AG04450 (cell line): ENCODE data around the gene TJP2. TPM values are rescaled to one million over a fixed set of nuclear protein-coding genes. Genes with fewer than 3 reads are reported as not detected.

Experiments
- CTCF ChIA-PET: fragments of 300-600, 350-600 bp; formaldehyde crosslinking; extraction: SDS; loops from one replicate; lab custom pipeline; 2022; ENCODE audit warnings: antibody characterized with exemption, inconsistent platforms; lab: Charles Lee
- POLR2A ChIA-PET: fragments of 350-600 bp; formaldehyde crosslinking; extraction: SDS; loops from one replicate; lab custom pipeline; 2021; ENCODE audit warnings: antibody characterized with exemption, inconsistent platforms; lab: Yijun Ruan, JAX
- DNase-seq: peaks from one replicate; pipeline ENCODE4 v3.0.0-alpha.2; 2011; ENCODE audit warnings: low read depth, low spot score
- H3K27ac ChIP-seq: one replicate; pipeline ENCODE4 v1.5.1; 2012; ENCODE audit warnings: low read depth, low read length, control low read depth
- H3K27me3 ChIP-seq: one replicate; pipeline ENCODE4 v1.6.0; 2012; ENCODE audit warnings: low read length; ENCODE audit not compliant: control insufficient read depth, insufficient read depth
- H3K4me3 ChIP-seq: 2 replicates; pipeline ENCODE4 v1.5.1; 2011; ENCODE audit warnings: mild to moderate bottlenecking, low read depth, low read length, control low read depth
- H3K9me3 ChIP-seq: 2 replicates; pipeline ENCODE4 v1.5.1; 2012; ENCODE audit warnings: low read length; ENCODE audit not compliant: control insufficient read depth, insufficient read depth
- polyA plus RNA-seq: library from polyadenylated mRNA; depleted of rRNA; stranded (reverse); fragments of >200 nt; gene quantifications from 2 replicates; pipeline ENCODE4 v1.2.3, GENCODE V29; 2011
- TF ChIP-seq, protein P1 (sequence below): IDR thresholded peaks from 2 replicates; pipeline ENCODE4 v1.5.1; 2011; ENCODE audit warnings: low read depth, low read length, control low read depth, inconsistent platforms

The TJP2 gene
- polyA plus RNA-seq, 1 experiment = 50.0 TPM

DNA sequence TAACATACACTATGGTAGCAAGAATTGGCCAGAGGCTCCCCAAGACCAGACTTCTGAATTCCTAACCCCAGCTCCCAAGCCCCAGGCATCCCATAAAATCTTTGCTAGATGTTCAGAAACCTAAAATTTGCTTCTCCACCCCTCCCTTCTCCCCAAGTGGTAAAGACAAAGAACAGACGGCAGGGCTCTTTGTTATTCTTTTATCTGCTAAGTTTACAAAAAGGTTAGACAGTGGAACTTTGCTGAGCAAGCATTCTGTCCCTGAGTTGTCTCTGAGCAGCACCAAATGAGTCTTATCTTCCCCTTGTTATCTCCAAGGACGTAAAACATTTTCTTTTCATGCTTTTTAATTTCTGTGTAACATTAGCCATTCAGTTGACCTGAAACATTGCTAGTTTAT lies 30.2 kb downstream of the TJP2 start:
- CTCF ChIA-PET = interaction anchor here (1.1 to 4.8 kb wide), 4 partner anchors 12 to 205 kb away, joined by 3 to 61 read pairs (median 11); no protein-coding TSS in a partner anchor
- Histone ChIP-seq H3K27ac (no peak overlapping the region), H3K27me3 (no peaks in the 10 kb centered on the region), H3K9me3 (no peaks in the 10 kb centered on the region), H3K4me3 (no peak overlapping the region; the same call in 1 of the 2 replicates)
- DNase-seq = no peak
- TF ChIP-seq, protein P1, sequence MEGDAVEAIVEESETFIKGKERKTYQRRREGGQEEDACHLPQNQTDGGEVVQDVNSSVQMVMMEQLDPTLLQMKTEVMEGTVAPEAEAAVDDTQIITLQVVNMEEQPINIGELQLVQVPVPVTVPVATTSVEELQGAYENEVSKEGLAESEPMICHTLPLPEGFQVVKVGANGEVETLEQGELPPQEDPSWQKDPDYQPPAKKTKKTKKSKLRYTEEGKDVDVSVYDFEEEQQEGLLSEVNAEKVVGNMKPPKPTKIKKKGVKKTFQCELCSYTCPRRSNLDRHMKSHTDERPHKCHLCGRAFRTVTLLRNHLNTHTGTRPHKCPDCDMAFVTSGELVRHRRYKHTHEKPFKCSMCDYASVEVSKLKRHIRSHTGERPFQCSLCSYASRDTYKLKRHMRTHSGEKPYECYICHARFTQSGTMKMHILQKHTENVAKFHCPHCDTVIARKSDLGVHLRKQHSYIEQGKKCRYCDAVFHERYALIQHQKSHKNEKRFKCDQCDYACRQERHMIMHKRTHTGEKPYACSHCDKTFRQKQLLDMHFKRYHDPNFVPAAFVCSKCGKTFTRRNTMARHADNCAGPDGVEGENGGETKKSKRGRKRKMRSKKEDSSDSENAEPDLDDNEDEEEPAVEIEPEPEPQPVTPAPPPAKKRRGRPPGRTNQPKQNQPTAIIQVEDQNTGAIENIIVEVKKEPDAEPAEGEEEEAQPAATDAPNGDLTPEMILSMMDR = no peak
- POLR2A ChIA-PET = no interaction called here

DNA sequence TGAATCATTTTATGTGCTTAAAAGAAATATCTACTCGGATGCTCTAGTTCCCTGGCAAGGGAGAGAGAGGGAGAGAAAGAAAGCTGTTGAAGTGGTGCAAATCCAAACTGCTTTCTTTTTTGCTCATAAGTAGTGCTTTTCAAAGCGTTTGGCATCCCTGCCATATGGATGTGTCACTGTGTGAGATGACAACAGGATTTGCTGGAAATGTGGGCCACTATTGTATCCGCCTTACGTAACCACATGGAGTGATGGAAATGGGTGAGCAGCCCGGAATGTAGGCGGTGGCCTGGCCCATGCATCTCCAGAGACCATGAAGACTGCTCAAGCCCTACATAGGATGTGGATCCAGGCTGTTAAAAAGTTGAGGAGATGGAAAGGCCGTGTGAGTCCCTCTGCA lies 30.8 kb downstream of the TJP2 start:
- Histone ChIP-seq H3K27ac (no peak overlapping the region), H3K27me3 (no peaks in the 10 kb centered on the region), H3K4me3 (peak overlapping the region; percentile 18; the same call in 1 of the 2 replicates), H3K9me3 (no peaks in the 10 kb centered on the region)
- TF ChIP-seq, protein P1 = no peak
- POLR2A ChIA-PET = interaction anchor here (0.7 kb wide), 1 partner anchor 24 kb away, joined by 3 read pairs; no protein-coding TSS in a partner anchor
- DNase-seq = no peak
- CTCF ChIA-PET = interaction anchor here (1.1 to 4.8 kb wide), 5 partner anchors 10 to 205 kb away, joined by 3 to 61 read pairs (median 8); no protein-coding TSS in a partner anchor

DNA sequence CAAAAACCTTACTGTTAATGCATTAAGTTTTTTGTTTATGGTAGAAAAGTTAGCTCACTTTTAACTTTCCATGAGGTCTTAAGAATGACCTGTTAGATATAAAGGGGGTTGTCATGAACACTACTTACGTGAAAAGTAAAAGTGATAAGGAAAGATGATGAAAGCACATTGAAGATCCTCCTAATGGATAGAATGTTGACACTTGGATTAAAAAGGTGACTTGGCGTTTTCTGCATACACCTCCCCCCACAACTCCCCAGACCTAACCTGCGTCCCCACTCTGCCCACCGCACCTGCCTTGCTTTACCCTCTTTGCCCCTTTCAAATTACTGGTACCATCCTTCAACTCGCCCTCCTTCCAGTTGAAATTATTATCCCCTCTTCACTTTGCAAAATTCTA lies 32.0 kb downstream of the TJP2 start:
- H3K27ac ChIP-seq = no peak overlapping the region
- no peaks in the 10 kb centered on the region for H3K9me3 ChIP-seq
- no peak overlapping the region for H3K4me3 ChIP-seq
- TF ChIP-seq, protein P1 = no peak
- POLR2A ChIA-PET = interaction anchor here (0.6 kb wide), 1 partner anchor 770 kb away, joined by 5 read pairs; no protein-coding TSS in a partner anchor
- CTCF ChIA-PET = interaction anchor here (1.7 to 4.8 kb wide), 3 partner anchors 11 to 17 kb away, joined by 8 to 61 read pairs (median 14); no protein-coding TSS in a partner anchor
- DNase-seq = no peak
- no peaks in the 10 kb centered on the region for H3K27me3 ChIP-seq

DNA sequence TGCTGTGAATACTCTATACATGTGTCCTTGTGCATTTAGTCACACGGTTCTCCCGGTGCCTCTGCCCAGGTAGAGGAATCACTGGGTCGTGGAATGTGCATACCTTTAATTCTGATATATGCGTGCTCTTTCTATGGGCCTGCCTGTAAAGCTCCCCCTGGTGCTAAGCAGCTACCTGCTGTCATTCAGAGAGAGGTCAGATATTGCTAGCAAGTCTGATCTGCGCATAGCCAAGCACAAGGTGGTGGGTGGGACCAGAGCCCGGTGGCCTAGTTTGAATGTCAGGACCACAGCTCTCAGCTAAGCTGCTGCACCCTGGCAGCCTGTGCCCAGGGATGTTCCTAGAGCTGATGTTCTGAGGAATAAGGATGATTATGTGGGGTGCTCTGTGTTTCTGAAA lies 33.4 kb downstream of the TJP2 start:
- ChIA-PET POLR2A (no interaction called here), CTCF (interaction anchor here (1.6 to 2.6 kb wide), 4 partner anchors 14 to 49 kb away, joined by 4 to 22 read pairs (median 8); no protein-coding TSS in a partner anchor)
- TF ChIP-seq, protein P1 = peak; percentile 7; the same call in 1 of the 2 replicates
- Histone ChIP-seq H3K27me3 (no peaks in the 10 kb centered on the region), H3K4me3 (no peak overlapping the region), H3K9me3 (no peaks in the 10 kb centered on the region), H3K27ac (no peak overlapping the region)
- no peak for DNase-seq

DNA sequence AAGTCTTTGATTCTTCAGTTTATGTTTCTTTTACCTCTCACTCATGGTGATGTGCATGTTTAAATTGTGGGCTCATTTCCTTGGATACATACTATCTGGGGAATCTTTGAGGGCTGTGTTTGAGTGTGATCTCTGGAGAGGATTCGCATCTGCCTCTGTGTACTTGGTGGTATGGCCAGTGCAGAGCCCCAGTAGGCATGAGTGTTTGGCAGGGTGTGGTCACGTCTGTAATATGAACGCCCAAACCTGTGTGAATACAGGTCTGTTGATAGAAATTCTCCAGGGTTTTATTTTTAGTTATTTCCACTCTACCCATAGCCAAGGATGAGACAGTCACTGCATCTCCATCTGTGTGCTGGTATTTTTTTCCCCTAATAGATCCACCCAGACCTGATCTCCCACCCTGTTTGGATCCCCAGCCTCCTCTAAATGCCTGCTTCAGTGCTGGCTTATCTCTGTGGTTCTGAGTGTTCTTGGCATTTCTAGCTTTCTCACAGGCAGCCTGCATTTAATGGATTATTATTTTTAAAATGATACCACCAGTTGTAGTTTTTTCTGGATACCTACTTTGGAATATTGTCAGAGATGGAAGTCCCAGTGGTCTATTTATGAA lies 37.5 kb downstream of the TJP2 start:
- H3K4me3 ChIP-seq = no peak overlapping the region
- H3K27me3 ChIP-seq = no peaks in the 10 kb centered on the region
- no peak overlapping the region for H3K27ac ChIP-seq
- ChIA-PET POLR2A (no interaction called here), CTCF (no interaction called here)
- DNase-seq = no peak
- H3K9me3 ChIP-seq = no peaks in the 10 kb centered on the region
- TF ChIP-seq, protein P1 = no peak
